ENCODE data around the gene BLTP1. TPM values are rescaled to one million over a fixed set of nuclear protein-coding genes. Genes with fewer than 3 reads are reported as not detected.

BLTP1 gene
- total RNA-seq, 1 experiment from 2014 or later, result 48.4 TPM

GRCh38 chr4:122131562-122132157, 20.5 kb upstream of the BLTP1 start:
- no peaks in the 10 kb centered on the region for H3F3A ChIP-seq (ENCODE audit: insufficient read depth, low read depth)
- no peaks in the 10 kb centered on the region for H3K79me2 ChIP-seq (ENCODE audit: low read depth)
- no peaks in the 10 kb centered on the region for H3K9me3 ChIP-seq (ENCODE audit: insufficient read depth, low read depth)
- no peaks in the 10 kb centered on the region for H3K36me3 ChIP-seq (ENCODE audit: low read depth)
- no peaks in the 10 kb centered on the region for H4K20me1 ChIP-seq (ENCODE audit: insufficient read depth)
- H3K4me3 ChIP-seq, result no peak overlapping the region
- POLR2A ChIA-PET (ENCODE audit: unreplicated experiment), result no interaction called here
- CTCF ChIA-PET, result no interaction called here
- DNase-seq, result no peak
- no peaks in the 10 kb centered on the region for H3K9me2 ChIP-seq (ENCODE audit: insufficient read depth)
- H3K4me2 ChIP-seq, result no peak overlapping the region
- intact Hi-C loops (cut with micrococcal nuclease; ENCODE audit: unreplicated experiment), result no loop called here
- H3K4me1 ChIP-seq (replicated peaks; ENCODE audit: insufficient read depth), result no peaks in the 10 kb centered on the region
- H3K27me3 ChIP-seq (ENCODE audit: insufficient read depth, low read depth), result no peaks in the 10 kb centered on the region
- no peak for TF ChIP-seq CTCF (conservative IDR thresholded peaks at IDR 0.05)
- no peak for TF ChIP-seq EZH2 (IDR thresholded peaks at IDR 0.05; ENCODE audit: low read depth)
- H2AFZ ChIP-seq, result no peak overlapping the region; the same call in 1 of the 2 replicates
- no TSS peak for BruUV-seq (replicated peaks)
- H3K27ac ChIP-seq, result no peak overlapping the region

GRCh38 chr4:122132891-122133290, 19.2 kb upstream of the BLTP1 start:
- H3K27me3 ChIP-seq (ENCODE audit: insufficient read depth, low read depth), result no peaks in the 10 kb centered on the region
- no peak for DNase-seq
- H3K79me2 ChIP-seq (ENCODE audit: low read depth), result no peaks in the 10 kb centered on the region
- no peaks in the 10 kb centered on the region for H3F3A ChIP-seq (ENCODE audit: insufficient read depth, low read depth)
- H3K4me2 ChIP-seq, result no peak overlapping the region
- no peak overlapping the region for H3K27ac ChIP-seq
- intact Hi-C loops (cut with micrococcal nuclease; ENCODE audit: unreplicated experiment), result no loop called here
- no peak overlapping the region for H2AFZ ChIP-seq
- ChIA-PET POLR2A (ENCODE audit: unreplicated experiment) (no interaction called here), CTCF (no interaction called here)
- H3K4me3 ChIP-seq, result no peak overlapping the region
- no TSS peak for BruUV-seq (replicated peaks)
- H4K20me1 ChIP-seq (ENCODE audit: insufficient read depth), result no peaks in the 10 kb centered on the region
- no peak for TF ChIP-seq CTCF (conservative IDR thresholded peaks at IDR 0.05)
- TF ChIP-seq EZH2 (IDR thresholded peaks at IDR 0.05; ENCODE audit: low read depth), result no peak
- H3K9me3 ChIP-seq (ENCODE audit: insufficient read depth, low read depth), result no peaks in the 10 kb centered on the region
- H3K9me2 ChIP-seq (ENCODE audit: insufficient read depth), result no peaks in the 10 kb centered on the region
- H3K36me3 ChIP-seq (ENCODE audit: low read depth), result no peaks in the 10 kb centered on the region
- H3K4me1 ChIP-seq (replicated peaks; ENCODE audit: insufficient read depth), result no peaks in the 10 kb centered on the region

GRCh38 chr4:122139139-122139538, 13.0 kb upstream of the BLTP1 start:
- no peak overlapping the region for H2AFZ ChIP-seq
- no peaks in the 10 kb centered on the region for H3K9me2 ChIP-seq (ENCODE audit: insufficient read depth)
- BruUV-seq (replicated peaks), result no TSS peak
- H3K27ac ChIP-seq, result no peak overlapping the region
- intact Hi-C loops (cut with micrococcal nuclease; ENCODE audit: unreplicated experiment), result no loop called here
- no peaks in the 10 kb centered on the region for H3K27me3 ChIP-seq (ENCODE audit: insufficient read depth, low read depth)
- no peaks in the 10 kb centered on the region for H3K4me1 ChIP-seq (replicated peaks; ENCODE audit: insufficient read depth)
- no peak overlapping the region for H3K4me2 ChIP-seq
- H3K9me3 ChIP-seq (ENCODE audit: insufficient read depth, low read depth), result no peaks in the 10 kb centered on the region; the same call in 1 of the 2 replicates
- POLR2A ChIA-PET (ENCODE audit: unreplicated experiment), result no interaction called here
- DNase-seq, result no peak
- H4K20me1 ChIP-seq (ENCODE audit: insufficient read depth), result no peaks in the 10 kb centered on the region; the same call in 1 of the 2 replicates
- no peaks in the 10 kb centered on the region for H3K79me2 ChIP-seq (ENCODE audit: low read depth)
- H3K36me3 ChIP-seq (ENCODE audit: low read depth), result no peaks in the 10 kb centered on the region
- H3K4me3 ChIP-seq, result no peak overlapping the region
- H3F3A ChIP-seq (ENCODE audit: insufficient read depth, low read depth), result no peaks in the 10 kb centered on the region
- TF ChIP-seq EZH2 (IDR thresholded peaks at IDR 0.05; ENCODE audit: low read depth) (no peak), CTCF (conservative IDR thresholded peaks at IDR 0.05) (no peak)
- CTCF ChIA-PET, result no interaction called here

All from PC-9 (cell line).